Measurements from ENCODE around the gene PHACTR3. TPM values are rescaled to one million over a fixed set of nuclear protein-coding genes. Genes with fewer than 3 reads are reported as not detected.

Gene PHACTR3
- total RNA-seq, 1 donor from 2014 or later = not detected

DNA sequence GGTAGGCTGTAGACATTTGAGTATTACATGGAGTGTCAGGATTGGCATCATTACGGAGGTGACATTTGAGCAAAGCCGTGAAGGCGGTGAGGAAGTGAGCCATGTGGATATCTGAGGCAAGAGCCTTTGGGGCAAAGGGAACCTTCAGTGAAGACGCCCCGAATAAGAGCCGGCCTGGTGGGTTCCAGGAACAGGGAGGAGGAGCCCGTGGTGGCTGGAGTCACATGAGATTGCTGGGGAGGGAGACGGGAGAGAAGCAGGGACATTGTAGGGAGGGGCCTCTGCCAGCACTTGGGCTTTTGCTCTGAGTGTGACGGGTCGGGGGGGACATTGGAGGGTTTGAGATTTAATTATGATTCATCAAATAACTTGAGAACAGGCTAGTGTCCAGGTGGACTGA is 78.3 kb downstream of the PHACTR3 start:
- H3K9me3 Mint-ChIP-seq = no peaks in the 10 kb centered on the region
- no peaks in the 10 kb centered on the region for H3K36me3 Mint-ChIP-seq (ENCODE audit: low read depth)
- intact Hi-C loops (cut with micrococcal nuclease) = no loop called here
- no peak overlapping the region for H3K27ac Mint-ChIP-seq
- peaks cover 2% of the 10 kb centered on the region for H3K27me3 Mint-ChIP-seq (ENCODE audit: low read depth)
- no peak overlapping the region for H3K4me3 Mint-ChIP-seq (ENCODE audit: low read depth)
- DNase-seq (ENCODE audit: low spot score) = no peak
- H3K4me1 Mint-ChIP-seq (ENCODE audit: low read depth) = no peaks in the 10 kb centered on the region

DNA sequence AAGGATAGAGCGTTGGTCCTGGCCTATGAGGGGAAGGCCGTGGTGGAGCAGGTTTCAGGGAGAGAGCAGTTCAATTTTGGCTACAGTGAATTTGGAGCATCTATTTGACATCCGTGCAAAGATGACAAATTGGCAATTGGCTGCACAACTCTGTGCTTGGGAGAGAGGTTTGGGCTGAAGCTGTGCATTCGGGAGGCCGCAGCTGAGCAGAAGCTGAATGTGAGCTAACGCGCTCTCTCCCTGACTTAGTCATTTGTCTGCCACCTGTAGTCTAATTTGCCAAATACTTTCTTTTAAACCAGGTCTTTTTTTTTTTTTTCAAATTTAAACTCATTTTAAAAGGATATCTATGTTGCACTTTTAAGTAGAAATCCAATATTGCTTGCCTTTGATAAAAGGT is 78.8 kb downstream of the PHACTR3 start:
- H3K36me3 Mint-ChIP-seq (ENCODE audit: low read depth) = no peaks in the 10 kb centered on the region
- no peaks in the 10 kb centered on the region for H3K4me1 Mint-ChIP-seq (ENCODE audit: low read depth)
- H3K27ac Mint-ChIP-seq = no peak overlapping the region
- intact Hi-C loops (cut with micrococcal nuclease) = no loop called here
- no peaks in the 10 kb centered on the region for H3K9me3 Mint-ChIP-seq
- no peak overlapping the region for H3K4me3 Mint-ChIP-seq (ENCODE audit: low read depth)
- H3K27me3 Mint-ChIP-seq (ENCODE audit: low read depth) = peaks cover 2% of the 10 kb centered on the region
- no peak for DNase-seq (ENCODE audit: low spot score)

DNA sequence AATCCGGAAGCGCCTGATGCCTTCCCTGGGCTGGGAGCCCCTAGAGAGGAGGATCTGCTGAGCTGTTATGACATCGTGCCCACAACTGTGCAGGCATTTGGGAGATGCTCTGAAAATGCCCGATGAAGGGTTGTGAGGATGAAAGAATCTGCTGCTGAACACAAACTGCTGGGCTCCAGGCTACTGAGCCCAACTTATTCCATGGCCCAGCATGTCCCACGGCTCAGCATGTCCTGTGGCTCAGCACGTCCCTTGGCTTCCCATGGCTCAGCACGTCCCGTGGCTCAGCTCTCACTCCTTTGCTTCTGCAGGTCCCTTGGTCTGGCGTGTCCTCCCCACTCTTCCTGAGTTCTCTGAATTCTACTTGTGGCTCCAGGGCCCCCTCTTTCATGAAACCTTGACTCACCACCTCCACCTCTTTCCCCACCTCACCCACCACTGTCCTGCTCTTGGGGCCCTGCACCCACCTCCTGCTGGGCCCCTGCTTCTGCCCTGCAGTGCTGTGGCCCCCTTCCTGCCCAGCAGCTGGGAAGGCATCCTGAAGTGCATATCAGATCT is 80.4 kb downstream of the PHACTR3 start:
- H3K4me1 Mint-ChIP-seq (ENCODE audit: low read depth) = no peaks in the 10 kb centered on the region
- H3K27ac Mint-ChIP-seq = no peak overlapping the region
- H3K9me3 Mint-ChIP-seq = no peaks in the 10 kb centered on the region
- no peak overlapping the region for H3K4me3 Mint-ChIP-seq (ENCODE audit: low read depth)
- DNase-seq (ENCODE audit: low spot score) = no peak
- H3K27me3 Mint-ChIP-seq (ENCODE audit: low read depth) = peaks cover 2% of the 10 kb centered on the region
- H3K36me3 Mint-ChIP-seq (ENCODE audit: low read depth) = no peaks in the 10 kb centered on the region
- intact Hi-C loops (cut with micrococcal nuclease) = no loop called here

- DNase-seq (ENCODE audit: low spot score) = no peak
- H3K27ac Mint-ChIP-seq = no peak overlapping the region
- H3K9me3 Mint-ChIP-seq = no peaks in the 10 kb centered on the region
- H3K4me3 Mint-ChIP-seq (ENCODE audit: low read depth) = no peak overlapping the region
- H3K4me1 Mint-ChIP-seq (ENCODE audit: low read depth) = no peaks in the 10 kb centered on the region
- H3K36me3 Mint-ChIP-seq (ENCODE audit: low read depth) = no peaks in the 10 kb centered on the region
- no peaks in the 10 kb centered on the region for H3K27me3 Mint-ChIP-seq (ENCODE audit: low read depth)
- intact Hi-C loops (cut with micrococcal nuclease) = no loop called here
These were observed 82.3 kb downstream of the PHACTR3 start for GRCh38 chr20:59686404-59687346.

- no peaks in the 10 kb centered on the region for H3K4me1 Mint-ChIP-seq (ENCODE audit: low read depth)
- intact Hi-C loops (cut with micrococcal nuclease) = no loop called here
- H3K27ac Mint-ChIP-seq = no peak overlapping the region
- no peaks in the 10 kb centered on the region for H3K9me3 Mint-ChIP-seq
- no peak overlapping the region for H3K4me3 Mint-ChIP-seq (ENCODE audit: low read depth)
- no peaks in the 10 kb centered on the region for H3K36me3 Mint-ChIP-seq (ENCODE audit: low read depth)
- no peaks in the 10 kb centered on the region for H3K27me3 Mint-ChIP-seq (ENCODE audit: low read depth)
- DNase-seq (ENCODE audit: low spot score) = no peak
These were observed 84.0 kb downstream of the PHACTR3 start for GRCh38 chr20:59688356-59688755.

GRCh38 chr20:59688999-59689398 is 84.7 kb downstream of the PHACTR3 start:
- no peaks in the 10 kb centered on the region for H3K4me1 Mint-ChIP-seq (ENCODE audit: low read depth)
- no peak overlapping the region for H3K27ac Mint-ChIP-seq
- intact Hi-C loops (cut with micrococcal nuclease) = no loop called here
- no peaks in the 10 kb centered on the region for H3K36me3 Mint-ChIP-seq (ENCODE audit: low read depth)
- DNase-seq (ENCODE audit: low spot score) = no peak
- no peaks in the 10 kb centered on the region for H3K27me3 Mint-ChIP-seq (ENCODE audit: low read depth)
- no peak overlapping the region for H3K4me3 Mint-ChIP-seq (ENCODE audit: low read depth)
- no peaks in the 10 kb centered on the region for H3K9me3 Mint-ChIP-seq

- no peak for DNase-seq (ENCODE audit: low spot score)
- no peak overlapping the region for H3K27ac Mint-ChIP-seq
- no peak overlapping the region for H3K4me3 Mint-ChIP-seq (ENCODE audit: low read depth)
- no peaks in the 10 kb centered on the region for H3K27me3 Mint-ChIP-seq (ENCODE audit: low read depth)
- no peaks in the 10 kb centered on the region for H3K4me1 Mint-ChIP-seq (ENCODE audit: low read depth)
- intact Hi-C loops (cut with micrococcal nuclease) = no loop called here
- no peaks in the 10 kb centered on the region for H3K9me3 Mint-ChIP-seq
- no peaks in the 10 kb centered on the region for H3K36me3 Mint-ChIP-seq (ENCODE audit: low read depth)
These were observed 85.8 kb downstream of the PHACTR3 start for GRCh38 chr20:59690101-59690500.

DNA sequence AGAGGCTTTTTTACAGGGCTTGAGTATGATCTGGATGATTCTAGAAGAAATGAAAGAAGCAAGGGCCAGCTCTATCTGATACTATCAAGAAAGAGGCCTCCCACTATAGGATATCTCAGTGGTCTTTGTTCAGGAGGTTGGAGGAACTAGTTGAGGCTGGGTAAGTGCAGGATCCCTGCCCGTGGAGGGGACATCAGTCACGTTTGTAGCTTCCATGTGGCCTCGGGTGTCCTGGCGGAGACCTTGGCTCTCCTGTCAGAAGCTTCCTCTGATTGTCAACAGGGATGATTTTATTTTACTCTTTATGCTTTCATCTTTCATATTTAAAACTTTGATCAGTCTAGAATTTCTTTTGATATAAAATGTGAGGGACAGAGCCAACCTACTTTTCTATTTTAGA is 86.6 kb downstream of the PHACTR3 start:
- Mint-ChIP-seq H3K27ac (no peak overlapping the region), H3K27me3 (ENCODE audit: low read depth) (no peaks in the 10 kb centered on the region), H3K4me3 (ENCODE audit: low read depth) (no peak overlapping the region), H3K4me1 (ENCODE audit: low read depth) (no peaks in the 10 kb centered on the region), H3K36me3 (ENCODE audit: low read depth) (no peaks in the 10 kb centered on the region), H3K9me3 (no peaks in the 10 kb centered on the region)
- intact Hi-C loops (cut with micrococcal nuclease) = no loop called here
- no peak for DNase-seq (ENCODE audit: low spot score)

DNA sequence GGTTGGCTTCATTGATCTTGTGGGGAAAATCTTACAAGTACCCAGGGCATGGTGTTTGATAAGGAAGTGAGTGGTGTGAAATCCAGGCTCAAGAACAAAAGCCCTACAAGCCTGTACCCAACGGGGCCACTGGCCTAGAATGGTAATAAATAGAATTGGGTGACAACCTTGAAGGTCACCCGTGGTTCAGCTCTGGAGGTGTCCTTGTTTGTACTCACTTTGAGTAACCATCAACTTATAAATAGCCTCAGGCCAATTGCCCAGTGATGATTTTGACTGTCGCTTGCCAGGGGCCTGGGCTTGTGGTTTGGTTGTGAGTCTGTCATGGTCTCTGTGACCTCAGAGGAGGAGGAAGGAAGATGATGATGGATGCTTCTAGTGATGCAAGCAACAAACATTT is 87.8 kb downstream of the PHACTR3 start:
- Mint-ChIP-seq H3K9me3 (no peaks in the 10 kb centered on the region), H3K4me1 (ENCODE audit: low read depth) (no peaks in the 10 kb centered on the region), H3K27ac (no peak overlapping the region), H3K36me3 (ENCODE audit: low read depth) (no peaks in the 10 kb centered on the region), H3K4me3 (ENCODE audit: low read depth) (no peak overlapping the region), H3K27me3 (ENCODE audit: low read depth) (no peaks in the 10 kb centered on the region)
- intact Hi-C loops (cut with micrococcal nuclease) = no loop called here
- no peak for DNase-seq (ENCODE audit: low spot score)

- no peaks in the 10 kb centered on the region for H3K4me1 Mint-ChIP-seq (ENCODE audit: low read depth)
- H3K36me3 Mint-ChIP-seq (ENCODE audit: low read depth) = no peaks in the 10 kb centered on the region
- DNase-seq (ENCODE audit: low spot score) = no peak
- no peak overlapping the region for H3K27ac Mint-ChIP-seq
- no peaks in the 10 kb centered on the region for H3K9me3 Mint-ChIP-seq
- no peaks in the 10 kb centered on the region for H3K27me3 Mint-ChIP-seq (ENCODE audit: low read depth)
- intact Hi-C loops (cut with micrococcal nuclease) = no loop called here
- H3K4me3 Mint-ChIP-seq (ENCODE audit: low read depth) = no peak overlapping the region
These were observed 89.2 kb downstream of the PHACTR3 start for GRCh38 chr20:59693587-59693986.

DNA sequence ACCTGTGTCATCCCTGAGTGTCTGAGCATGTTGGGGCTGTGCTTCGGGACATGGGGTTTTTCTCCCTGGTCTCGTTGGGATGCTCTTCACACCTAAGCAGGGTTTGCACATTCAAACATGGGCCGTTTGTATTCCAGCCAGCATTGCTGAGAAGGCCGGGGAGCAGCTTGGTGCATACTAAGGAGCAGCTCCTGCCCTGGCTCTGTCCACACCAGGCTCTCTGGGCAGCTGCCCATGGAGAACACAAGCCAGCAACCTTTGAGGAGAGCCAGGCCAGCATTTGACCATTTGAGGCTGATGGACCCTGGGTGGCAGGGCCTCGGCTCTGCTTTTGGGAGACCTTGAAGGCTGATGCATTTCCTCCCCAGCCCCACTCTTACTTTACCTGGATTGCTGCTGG is 92.1 kb downstream of the PHACTR3 start:
- no peak overlapping the region for H3K27ac Mint-ChIP-seq
- DNase-seq (ENCODE audit: low spot score) = no peak
- H3K9me3 Mint-ChIP-seq = no peaks in the 10 kb centered on the region
- H3K4me1 Mint-ChIP-seq (ENCODE audit: low read depth) = no peaks in the 10 kb centered on the region
- no peak overlapping the region for H3K4me3 Mint-ChIP-seq (ENCODE audit: low read depth)
- H3K27me3 Mint-ChIP-seq (ENCODE audit: low read depth) = no peaks in the 10 kb centered on the region
- intact Hi-C loops (cut with micrococcal nuclease) = no loop called here
- no peaks in the 10 kb centered on the region for H3K36me3 Mint-ChIP-seq (ENCODE audit: low read depth)

DNA sequence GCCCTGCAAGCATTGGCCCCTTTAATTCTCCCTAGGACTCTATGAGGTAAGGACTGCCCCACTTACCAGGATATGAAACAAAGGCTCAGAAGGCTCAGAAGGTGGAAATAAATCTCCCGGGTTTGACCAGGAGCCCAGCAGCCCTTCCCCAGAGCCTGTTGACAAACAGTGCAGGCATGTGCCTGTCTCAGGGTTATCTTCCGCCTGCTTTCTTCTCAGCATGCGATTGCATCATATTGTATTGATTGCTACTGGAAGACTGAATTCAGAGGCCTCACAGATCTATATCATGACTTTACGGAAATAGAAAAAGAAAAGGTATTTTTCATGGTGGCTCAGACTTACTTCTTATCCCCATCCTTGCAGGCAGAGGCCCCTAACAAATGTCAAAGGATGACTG is 92.7 kb downstream of the PHACTR3 start:
- no peak for DNase-seq (ENCODE audit: low spot score)
- intact Hi-C loops (cut with micrococcal nuclease) = no loop called here
- no peak overlapping the region for H3K27ac Mint-ChIP-seq
- H3K4me1 Mint-ChIP-seq (ENCODE audit: low read depth) = no peaks in the 10 kb centered on the region
- no peaks in the 10 kb centered on the region for H3K36me3 Mint-ChIP-seq (ENCODE audit: low read depth)
- no peaks in the 10 kb centered on the region for H3K27me3 Mint-ChIP-seq (ENCODE audit: low read depth)
- no peaks in the 10 kb centered on the region for H3K9me3 Mint-ChIP-seq
- H3K4me3 Mint-ChIP-seq (ENCODE audit: low read depth) = no peak overlapping the region

GRCh38 chr20:59698598-59698997 is 94.3 kb downstream of the PHACTR3 start:
- Mint-ChIP-seq H3K4me1 (ENCODE audit: low read depth) (no peaks in the 10 kb centered on the region), H3K4me3 (ENCODE audit: low read depth) (no peak overlapping the region), H3K9me3 (no peaks in the 10 kb centered on the region), H3K27ac (no peak overlapping the region), H3K36me3 (ENCODE audit: low read depth) (no peaks in the 10 kb centered on the region), H3K27me3 (ENCODE audit: low read depth) (peaks cover 2% of the 10 kb centered on the region)
- intact Hi-C loops (cut with micrococcal nuclease) = no loop called here
- DNase-seq (ENCODE audit: low spot score) = no peak
